ENCODE data around the gene NEK10.

Gene NEK10

DNA sequence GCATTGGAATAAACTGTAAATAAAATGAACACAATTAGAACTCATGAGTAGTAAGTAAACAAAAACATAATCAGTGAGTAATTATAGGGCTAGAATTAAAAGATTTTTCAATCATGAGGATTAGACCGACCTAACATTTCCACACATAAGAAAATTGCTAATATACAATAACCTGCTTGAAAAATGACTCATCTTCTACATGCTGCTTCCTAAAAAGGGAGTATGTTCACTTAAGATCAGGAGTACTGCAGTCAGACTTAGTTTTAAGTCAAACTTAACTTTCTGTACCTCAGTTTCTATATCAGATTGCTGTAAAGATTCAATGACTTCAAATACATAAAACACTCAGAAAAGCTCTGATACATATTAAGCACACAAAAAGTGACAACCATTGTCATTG is 22.6 kb upstream of the NEK10 start:
- Histone ChIP-seq H3F3A (ENCODE audit: insufficient read depth, low read length) (no peaks in the 10 kb centered on the region), H4K20me1 (ENCODE audit: insufficient read depth, low read length) (no peaks in the 10 kb centered on the region), H3K27me3 (ENCODE audit: insufficient read depth, low read length) (no peaks in the 10 kb centered on the region), H3K9me2 (ENCODE audit: low read depth, low read length) (no peaks in the 10 kb centered on the region), H3K27ac (ENCODE audit: low read depth, low read length, poor library complexity, severe bottlenecking) (no peak overlapping the region), H3K4me1 (ENCODE audit: insufficient read depth, low read length, severe bottlenecking) (no peaks in the 10 kb centered on the region), H3K4me2 (ENCODE audit: low read length) (no peak overlapping the region), H3K4me3 (ENCODE audit: low read depth, low read length, poor library complexity, severe bottlenecking) (no peak overlapping the region), H3K36me3 (ENCODE audit: insufficient read depth, low read length) (peaks cover 29% of the 10 kb centered on the region; the same call in 1 of the 2 replicates), H3K9me3 (ENCODE audit: low read length) (no peaks in the 10 kb centered on the region), H2AFZ (ENCODE audit: low read length) (no peak overlapping the region), H3K79me2 (ENCODE audit: insufficient read depth, low read length) (no peaks in the 10 kb centered on the region), H3K9ac (ENCODE audit: low read length) (no peak overlapping the region)
- TF ChIP-seq, protein P1, sequence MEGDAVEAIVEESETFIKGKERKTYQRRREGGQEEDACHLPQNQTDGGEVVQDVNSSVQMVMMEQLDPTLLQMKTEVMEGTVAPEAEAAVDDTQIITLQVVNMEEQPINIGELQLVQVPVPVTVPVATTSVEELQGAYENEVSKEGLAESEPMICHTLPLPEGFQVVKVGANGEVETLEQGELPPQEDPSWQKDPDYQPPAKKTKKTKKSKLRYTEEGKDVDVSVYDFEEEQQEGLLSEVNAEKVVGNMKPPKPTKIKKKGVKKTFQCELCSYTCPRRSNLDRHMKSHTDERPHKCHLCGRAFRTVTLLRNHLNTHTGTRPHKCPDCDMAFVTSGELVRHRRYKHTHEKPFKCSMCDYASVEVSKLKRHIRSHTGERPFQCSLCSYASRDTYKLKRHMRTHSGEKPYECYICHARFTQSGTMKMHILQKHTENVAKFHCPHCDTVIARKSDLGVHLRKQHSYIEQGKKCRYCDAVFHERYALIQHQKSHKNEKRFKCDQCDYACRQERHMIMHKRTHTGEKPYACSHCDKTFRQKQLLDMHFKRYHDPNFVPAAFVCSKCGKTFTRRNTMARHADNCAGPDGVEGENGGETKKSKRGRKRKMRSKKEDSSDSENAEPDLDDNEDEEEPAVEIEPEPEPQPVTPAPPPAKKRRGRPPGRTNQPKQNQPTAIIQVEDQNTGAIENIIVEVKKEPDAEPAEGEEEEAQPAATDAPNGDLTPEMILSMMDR (IDR thresholded peaks at IDR 0.05; ENCODE audit: low read length): no peak
- TF ChIP-seq EZH2 (IDR thresholded peaks at IDR 0.05; ENCODE audit: borderline replicate concordance, low read length): no peak

GRCh38 chr3:27387625-27388024 is 18.4 kb upstream of the NEK10 start:
- H3K4me2 ChIP-seq (ENCODE audit: low read length): no peak overlapping the region
- no peak overlapping the region for H3K27ac ChIP-seq (ENCODE audit: low read depth, low read length, poor library complexity, severe bottlenecking)
- no peak overlapping the region for H2AFZ ChIP-seq (ENCODE audit: low read length)
- H3K79me2 ChIP-seq (ENCODE audit: insufficient read depth, low read length): no peaks in the 10 kb centered on the region
- H3K27me3 ChIP-seq (ENCODE audit: insufficient read depth, low read length): no peaks in the 10 kb centered on the region
- TF ChIP-seq, protein P1 (IDR thresholded peaks at IDR 0.05; ENCODE audit: low read length): no peak
- no peak for TF ChIP-seq EZH2 (IDR thresholded peaks at IDR 0.05; ENCODE audit: borderline replicate concordance, low read length)
- no peaks in the 10 kb centered on the region for H3K4me1 ChIP-seq (ENCODE audit: insufficient read depth, low read length, severe bottlenecking)
- H3K9ac ChIP-seq (ENCODE audit: low read length): no peak overlapping the region
- no peaks in the 10 kb centered on the region for H3F3A ChIP-seq (ENCODE audit: insufficient read depth, low read length)
- H3K9me3 ChIP-seq (ENCODE audit: low read length): no peaks in the 10 kb centered on the region
- no peaks in the 10 kb centered on the region for H3K9me2 ChIP-seq (ENCODE audit: low read depth, low read length)
- peaks cover 36% of the 10 kb centered on the region for H3K36me3 ChIP-seq (ENCODE audit: insufficient read depth, low read length)
- H3K4me3 ChIP-seq (ENCODE audit: low read depth, low read length, poor library complexity, severe bottlenecking): no peak overlapping the region
- no peaks in the 10 kb centered on the region for H4K20me1 ChIP-seq (ENCODE audit: insufficient read depth, low read length)

- Histone ChIP-seq H3K4me3 (ENCODE audit: low read depth, low read length, poor library complexity, severe bottlenecking) (no peak overlapping the region), H4K20me1 (ENCODE audit: insufficient read depth, low read length) (no peaks in the 10 kb centered on the region), H3K9me3 (ENCODE audit: low read length) (no peaks in the 10 kb centered on the region), H3K27me3 (ENCODE audit: insufficient read depth, low read length) (no peaks in the 10 kb centered on the region), H3F3A (ENCODE audit: insufficient read depth, low read length) (no peaks in the 10 kb centered on the region), H2AFZ (ENCODE audit: low read length) (no peak overlapping the region), H3K9ac (ENCODE audit: low read length) (no peak overlapping the region), H3K4me2 (ENCODE audit: low read length) (no peak overlapping the region), H3K36me3 (ENCODE audit: insufficient read depth, low read length) (peaks cover 41% of the 10 kb centered on the region), H3K9me2 (ENCODE audit: low read depth, low read length) (no peaks in the 10 kb centered on the region), H3K4me1 (ENCODE audit: insufficient read depth, low read length, severe bottlenecking) (no peaks in the 10 kb centered on the region), H3K27ac (ENCODE audit: low read depth, low read length, poor library complexity, severe bottlenecking) (no peak overlapping the region), H3K79me2 (ENCODE audit: insufficient read depth, low read length) (no peaks in the 10 kb centered on the region)
- TF ChIP-seq, protein P1 (IDR thresholded peaks at IDR 0.05; ENCODE audit: low read length): no peak
- TF ChIP-seq EZH2 (IDR thresholded peaks at IDR 0.05; ENCODE audit: borderline replicate concordance, low read length): no peak
Measured at GRCh38 chr3:27385504-27385903, 16.3 kb upstream of the NEK10 start.
